ENCODE results near the gene PPP1R15A. TPM values are rescaled to one million over a fixed set of nuclear protein-coding genes. Genes with fewer than 3 reads are reported as not detected.
A peak's percentile ranks its signal among the peaks of the same experiment; 100 is the strongest.
"Not testable (repeated sequence)": the region's sequence is repeated elsewhere in the genome, so short reads cannot be mapped to it uniquely, and the experiment has no call there.

Gene PPP1R15A
- total and polyA plus RNA-seq, 2 experiments from 2014 or later, result 14.0 to 15.8 TPM

- Histone ChIP-seq H3K27ac (ENCODE audit: low read depth) (no peak overlapping the region), H3K36me3 (ENCODE audit: insufficient read depth) (no peaks in the 10 kb centered on the region), H3F3A (replicated peaks; ENCODE audit: low read depth) (0 out of 2 replicates have a peak, but pooled peaks cover 2% of the 10 kb centered on the region), H3K27me3 (ENCODE audit: insufficient read depth) (no peaks in the 10 kb centered on the region), H3K9me2 (ENCODE audit: insufficient read depth) (no peaks in the 10 kb centered on the region), H3K79me2 (replicated peaks; ENCODE audit: insufficient read depth) (no peaks in the 10 kb centered on the region), H4K20me1 (replicated peaks; ENCODE audit: insufficient read depth) (no peaks in the 10 kb centered on the region), H2AFZ (no peak overlapping the region), H3K4me2 (no peak overlapping the region), H3K4me3 (no peak overlapping the region), H3K4me1 (ENCODE audit: insufficient read depth) (no peaks in the 10 kb centered on the region)
- ATAC-seq (peak; percentile 76), DNase-seq (ENCODE audit: low spot score) (peak; percentile 64)
- H3K36me3 Mint-ChIP-seq (ENCODE audit: low read depth), result peaks cover 9% of the 10 kb centered on the region; the same call in 1 of the 3 replicates
- H3K4me1 Mint-ChIP-seq, result peaks cover 7% of the 10 kb centered on the region
- H3K27me3 Mint-ChIP-seq (ENCODE audit: insufficient read depth, low read depth, poor library complexity), result peaks cover 12% of the 10 kb centered on the region
- H3K4me3 Mint-ChIP-seq, result no peak overlapping the region
- H3K27ac Mint-ChIP-seq, result no peak overlapping the region
- H3K9me3 Mint-ChIP-seq, result no peaks in the 10 kb centered on the region; the same call in 2 of the 3 replicates
- no peak for TF ChIP-seq POLR2AphosphoS5 (IDR thresholded peaks at IDR 0.05; ENCODE audit: low read depth)
- no peak for TF ChIP-seq ZNF331 (CRISPR knock-in tag; IDR thresholded peaks at IDR 0.05; ENCODE audit: low read depth)
- TF ChIP-seq ZNF462 (CRISPR knock-in tag; IDR thresholded peaks at IDR 0.05), result no peak
- no peak for TF ChIP-seq STAT1 (IDR thresholded peaks at IDR 0.05; ENCODE audit: unreplicated experiment)
- TF ChIP-seq, protein P1, sequence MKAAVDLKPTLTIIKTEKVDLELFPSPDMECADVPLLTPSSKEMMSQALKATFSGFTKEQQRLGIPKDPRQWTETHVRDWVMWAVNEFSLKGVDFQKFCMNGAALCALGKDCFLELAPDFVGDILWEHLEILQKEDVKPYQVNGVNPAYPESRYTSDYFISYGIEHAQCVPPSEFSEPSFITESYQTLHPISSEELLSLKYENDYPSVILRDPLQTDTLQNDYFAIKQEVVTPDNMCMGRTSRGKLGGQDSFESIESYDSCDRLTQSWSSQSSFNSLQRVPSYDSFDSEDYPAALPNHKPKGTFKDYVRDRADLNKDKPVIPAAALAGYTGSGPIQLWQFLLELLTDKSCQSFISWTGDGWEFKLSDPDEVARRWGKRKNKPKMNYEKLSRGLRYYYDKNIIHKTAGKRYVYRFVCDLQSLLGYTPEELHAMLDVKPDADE (IDR thresholded peaks at IDR 0.05), result no peak
- no peak for TF ChIP-seq CREB1 (CRISPR knock-in tag; IDR thresholded peaks at IDR 0.05; ENCODE audit: low read depth)
- TF ChIP-seq JUNB (IDR thresholded peaks at IDR 0.05; ENCODE audit: unreplicated experiment), result no peak
- no peak for TF ChIP-seq ZNF114 (CRISPR knock-in tag; IDR thresholded peaks at IDR 0.05)
These were observed 15.8 kb downstream of the PPP1R15A start for GRCh38 chr19:48887861-48888612.

GRCh38 chr19:48889496-48889895 lies 17.3 kb downstream of the PPP1R15A start:
- not testable (repeated sequence) for H3K36me3 ChIP-seq (ENCODE audit: insufficient read depth); H3K79me2 ChIP-seq (replicated peaks; ENCODE audit: insufficient read depth); H3K9me2 ChIP-seq (ENCODE audit: insufficient read depth); H3K27ac Mint-ChIP-seq; H3F3A ChIP-seq (replicated peaks; ENCODE audit: low read depth); H4K20me1 ChIP-seq (replicated peaks; ENCODE audit: insufficient read depth); H3K4me3 ChIP-seq; H3K4me3 Mint-ChIP-seq; H3K4me2 ChIP-seq; H3K4me1 ChIP-seq (ENCODE audit: insufficient read depth); DNase-seq (ENCODE audit: low spot score); H3K27me3 Mint-ChIP-seq (ENCODE audit: insufficient read depth, low read depth, poor library complexity); H3K36me3 Mint-ChIP-seq (ENCODE audit: low read depth); H2AFZ ChIP-seq; H3K27ac ChIP-seq (ENCODE audit: low read depth); ATAC-seq; H3K4me1 Mint-ChIP-seq; H3K9me3 Mint-ChIP-seq; H3K27me3 ChIP-seq (ENCODE audit: insufficient read depth)
